HG03159 (cell line): ENCODE measurements around the gene GLA.
A peak's percentile ranks its signal among the peaks of the same experiment; 100 is the strongest.

ENCODE experiments used
- ATAC-seq: cut with Tn5 transposase; IDR thresholded peaks from one replicate; pipeline ENCODE4 v1.9.1; 2021; ENCODE audit warnings: mild to moderate bottlenecking, moderate library complexity; ENCODE audit not compliant: unreplicated experiment

Gene GLA

DNA sequence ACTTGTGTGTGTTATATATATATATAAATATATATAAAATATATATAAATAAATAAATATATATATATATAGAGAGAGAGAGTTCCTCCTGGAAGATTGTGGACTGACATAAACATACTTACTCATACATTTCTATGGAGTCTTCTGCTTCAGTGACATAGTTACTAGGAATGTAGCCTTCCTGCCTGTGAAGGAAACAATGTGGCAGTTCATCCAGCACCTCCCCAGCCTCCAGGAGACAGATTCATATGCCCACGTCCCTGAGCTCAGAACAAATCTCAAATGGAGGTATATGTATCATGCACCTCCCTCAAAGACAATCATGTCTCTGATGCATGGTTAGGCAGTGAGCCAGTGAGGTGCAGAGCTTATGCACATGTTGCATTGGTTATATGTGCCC, 47.8 kb downstream of the GLA start:
- ATAC-seq, result no peak

DNA sequence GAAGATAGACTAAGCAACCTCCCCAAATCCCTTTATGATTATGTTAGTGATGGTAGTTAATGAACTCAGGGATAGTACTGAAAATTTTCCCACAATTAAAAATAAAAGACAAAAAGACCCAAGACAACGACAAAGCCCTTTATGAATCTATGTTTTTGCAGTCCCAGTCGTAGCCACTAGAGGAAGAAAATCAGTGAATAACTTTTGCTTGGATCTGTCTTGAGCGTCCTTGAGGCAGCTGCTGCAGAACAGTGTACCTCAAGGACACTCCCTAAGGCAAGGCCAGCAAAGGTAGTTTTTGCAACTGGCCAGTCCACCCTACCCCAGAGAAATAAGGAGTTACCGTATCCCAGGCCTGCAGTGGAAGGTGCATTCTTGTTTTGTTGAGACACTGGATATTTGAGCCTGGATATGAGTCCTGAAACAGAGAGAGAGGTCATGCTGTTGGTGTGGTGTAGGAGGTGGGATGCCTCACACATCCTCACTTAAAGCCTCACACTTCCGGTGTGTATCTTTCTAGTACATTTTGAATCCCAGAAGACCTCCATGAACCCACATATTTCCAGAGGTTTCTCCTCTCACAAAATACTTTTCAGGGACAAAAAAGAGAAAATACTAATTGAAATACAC, 50.4 kb downstream of the GLA start:
- ATAC-seq, result no peak

DNA sequence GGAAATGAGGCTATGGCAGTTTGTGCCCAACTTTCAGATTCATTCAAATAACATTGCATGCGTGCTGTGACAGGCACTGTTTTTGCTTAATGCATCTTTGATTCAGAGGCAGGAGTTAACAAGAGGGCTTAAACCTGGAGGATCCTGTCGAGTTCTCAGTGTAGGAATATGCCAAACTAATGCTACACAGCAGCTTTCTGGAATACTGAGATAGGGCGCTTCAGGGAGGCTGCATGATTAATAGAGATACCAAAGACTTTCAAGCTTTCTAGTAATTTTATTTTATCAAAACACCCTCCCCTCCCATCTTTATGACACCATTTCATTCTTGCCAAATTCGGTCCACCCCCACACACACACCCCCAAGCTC, 58.5 kb downstream of the GLA start:
- no peak for ATAC-seq

DNA sequence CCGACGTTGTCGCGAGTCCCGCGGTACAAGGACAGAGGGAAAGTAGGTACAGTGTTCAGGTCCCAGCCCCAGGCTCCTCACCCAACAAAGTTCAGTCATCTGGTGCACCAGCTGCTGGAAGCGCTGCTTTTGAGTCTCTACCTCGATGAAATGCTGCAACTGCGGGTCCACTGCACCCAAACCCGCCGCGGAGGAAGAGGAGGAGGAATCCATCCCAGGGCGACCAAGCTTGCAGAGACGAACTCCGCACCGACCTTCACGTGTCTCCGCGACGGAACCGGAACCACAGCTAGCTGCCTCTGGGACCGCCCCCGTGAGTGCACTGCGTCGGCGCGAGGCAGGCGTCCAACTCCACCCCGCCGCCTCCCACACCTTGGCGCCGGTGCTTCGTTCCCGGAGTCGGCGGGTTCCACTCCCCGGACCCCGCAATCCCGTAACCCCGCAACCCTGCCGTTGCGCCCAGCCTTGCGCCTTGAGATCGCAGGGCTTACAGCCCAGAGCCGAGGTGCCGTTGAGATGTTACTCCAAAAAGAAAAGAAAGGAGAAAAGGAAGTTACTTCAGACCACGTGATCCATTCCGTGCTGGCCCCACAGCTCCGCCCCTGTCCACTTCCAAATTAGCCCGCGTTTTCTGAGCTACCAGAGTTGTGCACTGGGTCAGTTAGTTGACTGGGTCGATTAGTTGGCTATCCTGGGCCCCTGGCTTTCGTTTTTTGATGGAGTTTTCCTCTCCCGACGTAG, 59.1 kb downstream of the GLA start, which contains the start of gene TIMM8A:
TIMM8A (minus strand) TSS at position 291 of the 741 bp plus-strand sequence; CDS start at position 213, 78 bp downstream.
- ATAC-seq, result peak; percentile 98

DNA sequence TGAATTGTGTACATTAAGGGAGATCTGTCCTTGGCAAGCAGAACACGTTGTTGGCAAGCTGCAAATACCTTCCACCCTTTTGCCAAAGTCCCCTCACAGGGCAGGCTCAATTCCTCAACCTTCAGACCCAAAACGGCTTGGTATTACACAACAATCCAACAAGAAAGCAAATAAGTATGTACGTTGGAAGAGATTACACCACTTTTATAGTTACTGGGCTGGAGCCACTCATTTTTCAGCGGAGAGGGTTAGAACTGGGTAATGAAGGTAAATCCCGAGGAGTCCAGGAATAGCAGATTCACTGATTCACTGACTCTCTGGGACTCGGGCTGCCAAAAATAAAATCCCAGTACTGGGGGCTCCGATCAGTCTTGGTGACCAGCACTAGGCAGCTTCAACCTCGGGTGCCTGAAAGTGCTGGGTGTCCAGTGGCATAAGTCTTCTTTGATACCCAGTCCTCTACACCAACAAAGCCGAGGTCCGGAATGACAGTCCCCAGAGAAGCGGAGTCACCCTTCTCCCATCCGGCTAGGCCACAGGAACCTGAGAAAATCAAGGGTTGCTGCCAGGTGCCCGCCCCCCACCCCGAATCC, 59.8 kb downstream of the GLA start:
- peak; percentile 24 for ATAC-seq
